HG03135 (cell line): Measurements from ENCODE around the gene CENPL.

Experiments used
- ATAC-seq: cut with Tn5 transposase; IDR thresholded peaks from one replicate; pipeline ENCODE4 v1.9.1; 2021; ENCODE audit warnings: mild to moderate bottlenecking, moderate library complexity; ENCODE audit not compliant: unreplicated experiment

Gene CENPL

GRCh38 chr1:173758980-173759379 is 65.7 kb downstream of the CENPL start:
- no peak for ATAC-seq

GRCh38 chr1:173758110-173758509 is 66.6 kb downstream of the CENPL start:
- no peak for ATAC-seq

GRCh38 chr1:173757666-173758065 is 67.0 kb downstream of the CENPL start:
- no peak for ATAC-seq

GRCh38 chr1:173753830-173754229 is 70.9 kb downstream of the CENPL start:
- no peak for ATAC-seq
